ENCODE measurements around the gene ZEB2. TPM values are rescaled to one million over a fixed set of nuclear protein-coding genes. Genes with fewer than 3 reads are reported as not detected.

ZEB2 gene
- total RNA-seq, 1 experiment from 2014 or later, result 29.4 TPM

- Histone ChIP-seq H3K9ac (ENCODE audit: low read length) (no peak overlapping the region), H3K27ac (ENCODE audit: low read length) (no peak overlapping the region), H3K9me2 (replicated peaks; ENCODE audit: insufficient read depth, low read length) (no peaks in the 10 kb centered on the region), H4K20me1 (ENCODE audit: insufficient read depth, low read depth, low read length) (no peaks in the 10 kb centered on the region), H2AFZ (ENCODE audit: low read length) (no peak overlapping the region), H3K9me3 (ENCODE audit: low read length) (no peaks in the 10 kb centered on the region), H3K4me3 (ENCODE audit: low read length) (no peak overlapping the region), H3K4me1 (ENCODE audit: low read length) (peaks cover 21% of the 10 kb centered on the region), H3K79me2 (ENCODE audit: low read length) (peaks cover 3% of the 10 kb centered on the region; the same call in 1 of the 2 replicates), H3K27me3 (ENCODE audit: low read length) (no peaks in the 10 kb centered on the region), H3K4me2 (ENCODE audit: low read depth, low read length, poor library complexity, severe bottlenecking) (no peak overlapping the region), H3K36me3 (ENCODE audit: insufficient read depth, low read length) (no peaks in the 10 kb centered on the region)
- DNase-seq, result no peak
Measured at GRCh38 chr2:144481109-144481508, 38.8 kb downstream of the ZEB2 start.

GRCh38 chr2:144480285-144480684 lies 39.6 kb downstream of the ZEB2 start:
- H4K20me1 ChIP-seq (ENCODE audit: insufficient read depth, low read depth, low read length), result no peaks in the 10 kb centered on the region
- no peak overlapping the region for H3K9ac ChIP-seq (ENCODE audit: low read length)
- H2AFZ ChIP-seq (ENCODE audit: low read length), result no peak overlapping the region
- no peak overlapping the region for H3K4me2 ChIP-seq (ENCODE audit: low read depth, low read length, poor library complexity, severe bottlenecking)
- H3K27ac ChIP-seq (ENCODE audit: low read length), result no peak overlapping the region
- H3K9me3 ChIP-seq (ENCODE audit: low read length), result no peaks in the 10 kb centered on the region
- no peak for DNase-seq
- H3K36me3 ChIP-seq (ENCODE audit: insufficient read depth, low read length), result no peaks in the 10 kb centered on the region
- H3K4me3 ChIP-seq (ENCODE audit: low read length), result no peak overlapping the region
- no peaks in the 10 kb centered on the region for H3K27me3 ChIP-seq (ENCODE audit: low read length)
- H3K4me1 ChIP-seq (ENCODE audit: low read length), result peaks cover 25% of the 10 kb centered on the region
- H3K9me2 ChIP-seq (replicated peaks; ENCODE audit: insufficient read depth, low read length), result no peaks in the 10 kb centered on the region
- peaks cover 3% of the 10 kb centered on the region; the same call in 1 of the 2 replicates for H3K79me2 ChIP-seq (ENCODE audit: low read length)

GRCh38 chr2:144479659-144480058 lies 40.3 kb downstream of the ZEB2 start:
- no peak overlapping the region for H3K27ac ChIP-seq (ENCODE audit: low read length)
- H3K9ac ChIP-seq (ENCODE audit: low read length), result no peak overlapping the region
- H3K27me3 ChIP-seq (ENCODE audit: low read length), result no peaks in the 10 kb centered on the region
- no peak overlapping the region for H3K4me2 ChIP-seq (ENCODE audit: low read depth, low read length, poor library complexity, severe bottlenecking)
- H3K79me2 ChIP-seq (ENCODE audit: low read length), result peaks cover 3% of the 10 kb centered on the region; the same call in 1 of the 2 replicates
- no peak for DNase-seq
- no peaks in the 10 kb centered on the region for H3K9me2 ChIP-seq (replicated peaks; ENCODE audit: insufficient read depth, low read length)
- no peaks in the 10 kb centered on the region for H3K36me3 ChIP-seq (ENCODE audit: insufficient read depth, low read length)
- H4K20me1 ChIP-seq (ENCODE audit: insufficient read depth, low read depth, low read length), result no peaks in the 10 kb centered on the region
- H3K4me3 ChIP-seq (ENCODE audit: low read length), result no peak overlapping the region
- H2AFZ ChIP-seq (ENCODE audit: low read length), result no peak overlapping the region
- no peaks in the 10 kb centered on the region for H3K9me3 ChIP-seq (ENCODE audit: low read length)
- peaks cover 25% of the 10 kb centered on the region for H3K4me1 ChIP-seq (ENCODE audit: low read length)

GRCh38 chr2:144479138-144479537 lies 40.8 kb downstream of the ZEB2 start:
- Histone ChIP-seq H3K9me2 (replicated peaks; ENCODE audit: insufficient read depth, low read length) (no peaks in the 10 kb centered on the region), H3K79me2 (ENCODE audit: low read length) (peaks cover 3% of the 10 kb centered on the region; the same call in 1 of the 2 replicates), H3K36me3 (ENCODE audit: insufficient read depth, low read length) (no peaks in the 10 kb centered on the region), H3K4me1 (ENCODE audit: low read length) (peaks cover 25% of the 10 kb centered on the region), H3K27me3 (ENCODE audit: low read length) (no peaks in the 10 kb centered on the region), H2AFZ (ENCODE audit: low read length) (no peak overlapping the region), H3K4me2 (ENCODE audit: low read depth, low read length, poor library complexity, severe bottlenecking) (no peak overlapping the region), H3K9me3 (ENCODE audit: low read length) (no peaks in the 10 kb centered on the region), H3K9ac (ENCODE audit: low read length) (no peak overlapping the region), H4K20me1 (ENCODE audit: insufficient read depth, low read depth, low read length) (no peaks in the 10 kb centered on the region), H3K4me3 (ENCODE audit: low read length) (no peak overlapping the region), H3K27ac (ENCODE audit: low read length) (no peak overlapping the region)
- DNase-seq, result no peak

DNA sequence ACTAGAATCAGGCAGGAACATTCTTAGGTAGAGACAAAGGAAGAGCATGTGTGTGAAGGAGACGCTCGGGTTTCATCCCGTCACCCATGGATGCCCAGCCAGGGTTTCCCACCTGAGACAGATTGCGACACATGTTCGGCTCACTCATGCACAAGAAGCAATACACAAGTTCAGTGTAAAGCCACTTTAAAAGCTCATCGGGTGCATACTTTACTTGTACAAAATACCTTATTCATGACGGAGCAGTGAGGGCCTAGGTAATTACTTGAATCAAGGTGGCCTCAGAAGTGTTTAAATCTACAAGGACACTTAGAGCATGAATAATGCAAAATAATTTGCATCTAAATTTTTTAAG lies 42.0 kb downstream of the ZEB2 start:
- H3K79me2 ChIP-seq (ENCODE audit: low read length), result peaks cover 3% of the 10 kb centered on the region; the same call in 1 of the 2 replicates
- H3K9ac ChIP-seq (ENCODE audit: low read length), result no peak overlapping the region
- no peaks in the 10 kb centered on the region for H3K27me3 ChIP-seq (ENCODE audit: low read length)
- DNase-seq, result no peak
- H3K27ac ChIP-seq (ENCODE audit: low read length), result no peak overlapping the region
- no peak overlapping the region for H3K4me3 ChIP-seq (ENCODE audit: low read length)
- H3K4me1 ChIP-seq (ENCODE audit: low read length), result peaks cover 25% of the 10 kb centered on the region
- H3K9me2 ChIP-seq (replicated peaks; ENCODE audit: insufficient read depth, low read length), result no peaks in the 10 kb centered on the region
- no peaks in the 10 kb centered on the region for H3K36me3 ChIP-seq (ENCODE audit: insufficient read depth, low read length)
- H4K20me1 ChIP-seq (ENCODE audit: insufficient read depth, low read depth, low read length), result no peaks in the 10 kb centered on the region
- no peak overlapping the region for H3K4me2 ChIP-seq (ENCODE audit: low read depth, low read length, poor library complexity, severe bottlenecking)
- no peaks in the 10 kb centered on the region for H3K9me3 ChIP-seq (ENCODE audit: low read length)
- H2AFZ ChIP-seq (ENCODE audit: low read length), result no peak overlapping the region

GRCh38 chr2:144477281-144477956 lies 42.5 kb downstream of the ZEB2 start:
- H3K27me3 ChIP-seq (ENCODE audit: low read length), result no peaks in the 10 kb centered on the region
- H2AFZ ChIP-seq (ENCODE audit: low read length), result no peak overlapping the region
- no peaks in the 10 kb centered on the region for H3K9me2 ChIP-seq (replicated peaks; ENCODE audit: insufficient read depth, low read length)
- DNase-seq, result no peak
- H3K9me3 ChIP-seq (ENCODE audit: low read length), result no peaks in the 10 kb centered on the region
- H3K79me2 ChIP-seq (ENCODE audit: low read length), result peaks cover 3% of the 10 kb centered on the region; the same call in 1 of the 2 replicates
- no peak overlapping the region for H3K4me2 ChIP-seq (ENCODE audit: low read depth, low read length, poor library complexity, severe bottlenecking)
- no peaks in the 10 kb centered on the region for H3K36me3 ChIP-seq (ENCODE audit: insufficient read depth, low read length)
- H3K4me3 ChIP-seq (ENCODE audit: low read length), result no peak overlapping the region
- H3K4me1 ChIP-seq (ENCODE audit: low read length), result peaks cover 25% of the 10 kb centered on the region
- H3K9ac ChIP-seq (ENCODE audit: low read length), result no peak overlapping the region
- H4K20me1 ChIP-seq (ENCODE audit: insufficient read depth, low read depth, low read length), result no peaks in the 10 kb centered on the region
- H3K27ac ChIP-seq (ENCODE audit: low read length), result no peak overlapping the region

DNA sequence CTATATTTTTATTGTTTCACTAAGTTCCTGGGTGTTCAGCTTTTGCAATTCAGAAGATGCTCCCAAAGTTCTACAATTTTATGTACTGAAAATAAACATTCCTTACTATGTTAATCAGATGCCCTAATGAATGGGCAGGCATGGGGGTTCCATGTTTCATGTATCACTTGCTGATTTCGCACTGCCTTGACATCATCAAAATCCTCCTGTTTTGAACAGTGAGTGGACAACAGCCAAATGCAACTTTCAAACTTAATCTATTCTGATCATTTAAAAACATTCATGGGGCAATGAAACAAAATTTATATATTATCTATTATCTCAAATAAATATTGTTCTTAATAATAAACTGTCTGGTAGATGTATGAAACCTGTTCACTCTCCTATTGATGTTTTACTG lies 43.2 kb downstream of the ZEB2 start:
- H3K4me3 ChIP-seq (ENCODE audit: low read length), result no peak overlapping the region
- no peak overlapping the region for H2AFZ ChIP-seq (ENCODE audit: low read length)
- H3K9ac ChIP-seq (ENCODE audit: low read length), result no peak overlapping the region
- DNase-seq, result no peak
- H3K27ac ChIP-seq (ENCODE audit: low read length), result no peak overlapping the region
- no peaks in the 10 kb centered on the region for H3K27me3 ChIP-seq (ENCODE audit: low read length)
- no peaks in the 10 kb centered on the region for H3K9me2 ChIP-seq (replicated peaks; ENCODE audit: insufficient read depth, low read length)
- H3K4me2 ChIP-seq (ENCODE audit: low read depth, low read length, poor library complexity, severe bottlenecking), result no peak overlapping the region
- no peaks in the 10 kb centered on the region for H4K20me1 ChIP-seq (ENCODE audit: insufficient read depth, low read depth, low read length)
- peaks cover 29% of the 10 kb centered on the region for H3K4me1 ChIP-seq (ENCODE audit: low read length)
- no peaks in the 10 kb centered on the region for H3K9me3 ChIP-seq (ENCODE audit: low read length)
- H3K79me2 ChIP-seq (ENCODE audit: low read length), result peaks cover 3% of the 10 kb centered on the region; the same call in 1 of the 2 replicates
- no peaks in the 10 kb centered on the region for H3K36me3 ChIP-seq (ENCODE audit: insufficient read depth, low read length)

DNA sequence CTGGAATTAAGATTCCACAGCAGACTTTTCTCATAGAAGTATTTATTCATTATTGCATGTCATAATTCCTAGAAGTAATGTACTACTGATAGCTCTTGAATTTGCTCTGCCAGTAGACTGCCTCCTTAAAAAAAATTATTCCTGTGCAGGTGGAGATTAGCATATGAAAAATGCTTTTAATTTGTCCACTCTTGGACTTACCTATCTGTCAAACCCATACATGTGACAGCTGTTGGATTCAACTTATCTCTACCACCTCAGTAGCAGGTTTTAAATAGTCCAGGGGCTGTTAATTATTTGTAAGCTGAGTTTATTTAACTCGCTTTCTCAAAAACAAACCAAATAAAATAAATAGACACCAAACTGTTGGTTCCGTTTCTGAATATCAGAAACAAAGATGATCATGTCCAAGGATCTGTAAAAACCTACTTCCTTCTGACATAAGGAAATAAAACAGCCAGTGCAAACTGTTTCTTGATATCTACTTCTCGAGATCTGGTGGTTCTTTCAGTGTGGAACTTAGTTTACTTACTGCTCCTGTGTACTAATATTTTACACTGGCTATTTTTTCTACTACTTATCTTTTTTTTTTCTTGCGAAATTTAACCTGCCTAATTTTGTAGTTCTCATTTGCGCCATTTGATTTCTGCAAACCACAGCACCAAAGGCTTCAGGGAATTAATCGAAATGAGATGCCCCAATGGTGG lies 44.2 kb downstream of the ZEB2 start:
- Histone ChIP-seq H3K9ac (ENCODE audit: low read length) (no peak overlapping the region), H3K27me3 (ENCODE audit: low read length) (no peaks in the 10 kb centered on the region), H3K9me3 (ENCODE audit: low read length) (no peaks in the 10 kb centered on the region), H3K4me2 (ENCODE audit: low read depth, low read length, poor library complexity, severe bottlenecking) (no peak overlapping the region), H3K36me3 (ENCODE audit: insufficient read depth, low read length) (no peaks in the 10 kb centered on the region), H3K4me1 (ENCODE audit: low read length) (peaks cover 30% of the 10 kb centered on the region), H3K79me2 (ENCODE audit: low read length) (no peaks in the 10 kb centered on the region), H3K9me2 (replicated peaks; ENCODE audit: insufficient read depth, low read length) (no peaks in the 10 kb centered on the region), H2AFZ (ENCODE audit: low read length) (no peak overlapping the region), H3K4me3 (ENCODE audit: low read length) (no peak overlapping the region), H3K27ac (ENCODE audit: low read length) (no peak overlapping the region), H4K20me1 (ENCODE audit: insufficient read depth, low read depth, low read length) (no peaks in the 10 kb centered on the region)
- DNase-seq, result no peak

Data from Karpas-422 (cell line).